Activated CD8-positive, alpha-beta memory T cell treated with anti-CD3 and anti-CD28 coated beads for 4 hours (primary cell): ENCODE results near the gene CENPM.
A peak's percentile ranks its signal among the peaks of the same experiment; 100 is the strongest.
"Not testable (repeated sequence)": the region's sequence is repeated elsewhere in the genome, so short reads cannot be mapped to it uniquely, and the experiment has no call there.

ENCODE experiments used
- DNase-seq, 2 donors: peaks; one replicate each; pipeline ENCODE4 v3.0.0-alpha.2; 2020; ENCODE audit warnings: low read depth in 2 of 2

Gene CENPM

GRCh38 chr22:41966607-41967240 is 19.8 kb upstream of the CENPM start:
- DNase-seq = no peak

GRCh38 chr22:41966225-41966606 is 19.3 kb upstream of the CENPM start:
- no peak for DNase-seq

GRCh38 chr22:41964112-41964491 is 17.1 kb upstream of the CENPM start:
- no peak for DNase-seq

- no peak for DNase-seq
These were observed 16.6 kb upstream of the CENPM start for GRCh38 chr22:41963453-41964111.

- DNase-seq = no peak
These were observed 11.1 kb upstream of the CENPM start for GRCh38 chr22:41957941-41958556.

GRCh38 chr22:41952713-41953112 is 5.8 kb upstream of the CENPM start:
- DNase-seq = no peak

- no peak for DNase-seq
These were observed 5.0 kb upstream of the CENPM start, which contains the start of gene SMIM45 for GRCh38 chr22:41951898-41952474. Gene SMIM45 (plus strand): TSS chr22:41952150.

- no peak for DNase-seq
These were observed 2.5 kb upstream of the CENPM start for GRCh38 chr22:41949297-41949965.

- DNase-seq = not testable (repeated sequence)
These were observed 2.0 kb upstream of the CENPM start for GRCh38 chr22:41948928-41949296.

- no peak for DNase-seq
These were observed 1.2 kb upstream of the CENPM start for GRCh38 chr22:41948142-41948541.

- DNase-seq = no peak
These were observed 600 bp upstream of the CENPM start for GRCh38 chr22:41947424-41948080.

- DNase-seq = no peak
These were observed 3.2 kb downstream of the CENPM start for GRCh38 chr22:41943661-41944209.

- DNase-seq = peak; percentile 66 to 67
These were observed 5.9 kb downstream of the CENPM start for GRCh38 chr22:41940832-41941765.

- DNase-seq = peak; percentile 83 to 92
These were observed 6.7 kb downstream of the CENPM start for GRCh38 chr22:41939981-41940831.

- no peak for DNase-seq
These were observed 10.1 kb downstream of the CENPM start for GRCh38 chr22:41936894-41937169.

- DNase-seq = no peak
These were observed 11.4 kb downstream of the CENPM start for GRCh38 chr22:41935509-41935908.

GRCh38 chr22:41935015-41935351 is 12.0 kb downstream of the CENPM start:
- no peak for DNase-seq

GRCh38 chr22:41934284-41935014 is 12.5 kb downstream of the CENPM start:
- DNase-seq = no peak
